Ishikawa (cell line): ENCODE data around the gene GPD2.

Experiments
- CEBPB ChIP-seq: IDR thresholded peaks from 2 replicates; pipeline ENCODE4 v1.6.1; 2012
- CREB1 ChIP-seq: IDR thresholded peaks from 2 replicates; pipeline ENCODE4 v1.6.1; 2012; ENCODE audit warnings: low read depth
- EGR1 ChIP-seq: IDR thresholded peaks from 2 replicates; pipeline ENCODE4 v1.6.1; 2012
- EP300 ChIP-seq: IDR thresholded peaks from 2 replicates; pipeline ENCODE4 v1.6.1; 2012; ENCODE audit warnings: borderline replicate concordance
- FOXM1 ChIP-seq: IDR thresholded peaks from 2 replicates; pipeline ENCODE4 v1.6.1; 2012; ENCODE audit warnings: low read depth, borderline replicate concordance
- NFIC ChIP-seq: IDR thresholded peaks from 2 replicates; pipeline ENCODE4 v1.6.1; 2012
- RAD21 ChIP-seq: IDR thresholded peaks from 2 replicates; pipeline ENCODE4 v1.6.1; 2012; ENCODE audit warnings: low read depth
- REST ChIP-seq: IDR thresholded peaks from 2 replicates; pipeline ENCODE4 v1.6.1; 2012; ENCODE audit warnings: low read depth, mild to moderate bottlenecking
- TAF1 ChIP-seq: IDR thresholded peaks from 2 replicates; pipeline ENCODE4 v1.6.1; 2012; ENCODE audit warnings: low read depth, mild to moderate bottlenecking
- TCF12 ChIP-seq: IDR thresholded peaks from 2 replicates; pipeline ENCODE4 v1.6.1; 2012; ENCODE audit warnings: low read depth
- TEAD4 ChIP-seq: IDR thresholded peaks from 2 replicates; pipeline ENCODE4 v1.6.1; 2012
- YY1 ChIP-seq: IDR thresholded peaks from 2 replicates; pipeline ENCODE4 v1.6.1; 2012; ENCODE audit warnings: low read depth
- ZBTB7A ChIP-seq: IDR thresholded peaks from 2 replicates; pipeline ENCODE4 v1.6.1; 2012; ENCODE audit warnings: low read depth
- TF ChIP-seq, protein P1 (sequence below): IDR thresholded peaks from 2 replicates; pipeline ENCODE4 v1.6.1; 2012
- TF ChIP-seq, protein P2 (sequence below): IDR thresholded peaks from 2 replicates; pipeline ENCODE4 v1.6.1; 2012

Gene GPD2

DNA sequence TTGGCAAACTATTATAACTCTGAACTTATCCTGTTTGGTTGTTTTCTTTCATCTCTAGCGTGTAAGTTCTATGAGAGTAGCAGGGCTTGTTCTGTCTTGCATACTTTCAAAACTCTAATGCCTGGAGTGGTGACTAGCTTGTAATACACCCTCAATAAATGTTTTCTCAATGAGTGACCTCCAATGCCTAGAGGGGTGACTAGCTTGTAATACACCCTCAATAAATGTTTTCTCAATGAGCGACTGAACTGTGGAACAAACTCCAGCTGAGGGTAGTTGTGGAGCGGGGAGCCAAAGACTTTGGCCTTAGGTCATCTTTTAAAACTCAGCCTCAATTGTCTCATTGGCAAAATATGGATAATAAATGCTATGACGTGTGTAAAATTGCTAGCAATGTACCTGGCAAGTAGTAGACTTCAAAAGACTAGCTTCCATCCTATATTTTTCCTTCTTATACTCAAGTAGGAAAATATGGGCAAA is 1.8 kb downstream of the GPD2 start:
- TF ChIP-seq REST (no peak), EGR1 (no peak), ZBTB7A (no peak), TAF1 (no peak), RAD21 (no peak), YY1 (no peak), TCF12 (no peak), EP300 (no peak), TEAD4 (no peak), NFIC (no peak)
- TF ChIP-seq, protein P1, sequence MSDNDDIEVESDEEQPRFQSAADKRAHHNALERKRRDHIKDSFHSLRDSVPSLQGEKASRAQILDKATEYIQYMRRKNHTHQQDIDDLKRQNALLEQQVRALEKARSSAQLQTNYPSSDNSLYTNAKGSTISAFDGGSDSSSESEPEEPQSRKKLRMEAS, result no peak
- TF ChIP-seq, protein P2, sequence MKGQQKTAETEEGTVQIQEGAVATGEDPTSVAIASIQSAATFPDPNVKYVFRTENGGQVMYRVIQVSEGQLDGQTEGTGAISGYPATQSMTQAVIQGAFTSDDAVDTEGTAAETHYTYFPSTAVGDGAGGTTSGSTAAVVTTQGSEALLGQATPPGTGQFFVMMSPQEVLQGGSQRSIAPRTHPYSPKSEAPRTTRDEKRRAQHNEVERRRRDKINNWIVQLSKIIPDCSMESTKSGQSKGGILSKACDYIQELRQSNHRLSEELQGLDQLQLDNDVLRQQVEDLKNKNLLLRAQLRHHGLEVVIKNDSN, result no peak

DNA sequence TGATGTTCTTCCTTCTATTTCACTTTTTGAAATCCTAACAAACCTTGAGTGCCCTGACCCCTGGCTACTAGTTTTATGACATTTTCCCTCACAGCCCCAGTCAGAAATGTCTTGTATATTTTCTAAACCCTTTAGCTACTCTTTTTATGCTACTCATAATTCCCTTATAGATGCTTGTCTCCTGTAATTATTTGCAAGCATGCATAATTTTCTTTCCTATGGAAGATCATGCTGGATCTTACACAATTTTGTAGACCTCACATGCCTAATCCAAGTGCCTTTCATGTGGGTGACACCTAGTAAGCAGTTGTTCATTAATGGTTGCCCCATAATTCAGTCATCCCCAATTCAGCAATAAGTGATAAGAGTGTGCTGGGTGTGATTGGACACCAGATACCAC is 6.9 kb downstream of the GPD2 start:
- TF ChIP-seq EGR1 (no peak), YY1 (no peak), CREB1 (no peak), EP300 (no peak), CEBPB (no peak), TEAD4 (no peak), REST (no peak)

DNA sequence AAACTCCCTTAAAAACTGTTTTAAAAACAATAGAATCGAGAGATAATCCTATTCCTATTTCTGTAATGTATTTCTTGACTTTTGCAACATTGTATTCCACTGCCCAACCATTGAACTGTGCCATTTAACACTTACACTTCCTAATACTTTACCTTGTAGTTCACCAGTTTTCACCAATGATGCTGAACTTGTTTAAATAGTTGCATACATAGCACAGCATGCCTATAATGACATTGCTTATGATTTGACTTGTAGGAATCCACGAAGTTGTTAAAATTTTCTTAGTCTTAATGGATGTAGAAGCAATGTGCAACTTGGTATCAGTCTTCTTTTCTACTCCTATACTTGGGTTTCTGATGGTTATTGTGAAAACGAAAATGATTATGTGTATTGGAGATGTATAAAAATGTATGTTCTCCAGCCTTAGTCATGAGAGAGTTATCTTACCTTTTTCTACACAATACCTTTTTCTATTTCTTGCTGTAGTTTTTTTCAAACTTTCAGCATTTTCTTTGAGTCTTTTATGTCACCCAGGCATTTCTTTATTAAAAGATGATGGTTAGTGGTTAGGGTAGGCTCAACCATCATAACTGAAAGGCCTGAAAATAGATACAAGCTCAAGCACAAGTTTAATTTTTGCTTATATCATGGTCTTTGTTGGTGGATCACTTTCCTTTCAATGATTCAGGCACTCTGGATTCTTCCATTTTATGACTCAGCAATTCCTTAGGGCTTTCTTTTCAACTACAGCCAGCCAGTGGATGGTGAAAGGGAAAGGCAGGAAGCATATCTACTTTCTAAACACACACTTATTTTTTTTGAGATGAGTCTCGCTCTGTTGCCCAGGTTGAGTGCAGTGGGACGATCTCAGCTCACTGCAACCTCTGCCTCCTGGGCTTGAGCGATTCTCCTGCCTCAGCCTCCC is 9.4 kb downstream of the GPD2 start:
- TF ChIP-seq EP300, result no peak
- no peak for TF ChIP-seq CREB1
- no peak for TF ChIP-seq TEAD4
- no peak for TF ChIP-seq FOXM1
- TF ChIP-seq REST, result no peak
- no peak for TF ChIP-seq RAD21
- TF ChIP-seq ZBTB7A, result no peak
- TF ChIP-seq NFIC, result no peak
- TF ChIP-seq TCF12, result no peak
- TF ChIP-seq, protein P1, result no peak
- no peak for TF ChIP-seq EGR1
- TF ChIP-seq, protein P2, result no peak
- TF ChIP-seq CEBPB, result no peak
- TF ChIP-seq TAF1, result no peak
- no peak for TF ChIP-seq YY1

GRCh38 chr2:156447761-156448160 is 11.6 kb downstream of the GPD2 start:
- no peak for TF ChIP-seq NFIC
- TF ChIP-seq REST, result no peak
- no peak for TF ChIP-seq FOXM1
- TF ChIP-seq TCF12, result no peak
- no peak for TF ChIP-seq EP300
- no peak for TF ChIP-seq CEBPB
- TF ChIP-seq YY1, result no peak
- TF ChIP-seq TEAD4, result no peak
- no peak for TF ChIP-seq EGR1
- no peak for TF ChIP-seq TAF1
- TF ChIP-seq RAD21, result no peak
- no peak for TF ChIP-seq ZBTB7A
- TF ChIP-seq, protein P1, result no peak
